Superior temporal gyrus (tissue), 1 donor: Measurements from ENCODE around the gene TLK2.

ENCODE experiments used
- DNase-seq: peaks from one replicate; pipeline ENCODE4 v3.0.0-alpha.2; 2016; ENCODE audit errors: extremely low spot score

TLK2 gene

DNA sequence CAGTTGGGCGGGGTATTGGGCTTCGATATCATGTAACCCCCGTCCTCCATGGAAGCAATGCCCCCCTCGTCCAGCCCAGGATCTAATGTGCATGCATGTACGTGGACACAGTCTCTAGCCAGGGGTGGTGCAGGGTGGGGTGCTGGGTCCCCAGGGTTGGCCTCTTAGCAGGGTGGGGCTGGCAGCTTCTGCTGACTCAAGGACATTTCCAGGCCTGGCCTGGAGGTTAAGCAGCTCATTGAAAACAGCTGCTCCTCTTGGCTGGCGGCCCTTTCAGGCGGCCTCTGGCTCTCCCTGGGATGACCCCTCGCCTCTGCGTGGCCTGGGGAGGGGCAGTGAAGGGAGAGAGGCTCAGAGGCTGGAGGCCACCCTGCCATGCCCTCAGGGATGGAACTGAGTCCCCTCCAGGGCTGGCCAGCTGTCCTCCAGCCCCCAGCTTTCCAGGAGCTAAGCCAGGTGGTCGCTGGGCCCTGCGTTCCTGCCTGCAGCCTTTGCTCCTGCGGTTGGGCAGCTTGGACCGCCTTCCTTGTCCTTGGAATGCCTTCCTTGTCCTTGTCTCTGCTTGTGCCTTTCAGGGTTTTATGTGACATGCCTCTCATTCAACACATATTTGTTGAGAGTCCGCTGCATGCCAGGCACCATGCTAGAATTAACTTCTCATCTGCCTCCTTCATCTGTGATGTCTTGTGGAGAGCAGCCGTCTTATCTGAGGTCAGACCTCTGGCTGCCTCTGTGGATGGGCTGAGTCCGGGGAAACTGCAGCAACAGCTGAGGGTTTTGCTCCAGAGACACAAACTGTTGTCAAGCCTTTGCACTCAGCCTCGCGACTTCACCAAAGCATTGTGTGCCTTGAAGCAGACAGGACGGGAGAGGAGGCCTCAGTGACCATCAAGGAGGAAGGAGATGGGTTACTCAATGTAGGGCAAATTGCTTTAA, 175.5 kb downstream of the TLK2 start:
- DNase-seq = no peak

DNA sequence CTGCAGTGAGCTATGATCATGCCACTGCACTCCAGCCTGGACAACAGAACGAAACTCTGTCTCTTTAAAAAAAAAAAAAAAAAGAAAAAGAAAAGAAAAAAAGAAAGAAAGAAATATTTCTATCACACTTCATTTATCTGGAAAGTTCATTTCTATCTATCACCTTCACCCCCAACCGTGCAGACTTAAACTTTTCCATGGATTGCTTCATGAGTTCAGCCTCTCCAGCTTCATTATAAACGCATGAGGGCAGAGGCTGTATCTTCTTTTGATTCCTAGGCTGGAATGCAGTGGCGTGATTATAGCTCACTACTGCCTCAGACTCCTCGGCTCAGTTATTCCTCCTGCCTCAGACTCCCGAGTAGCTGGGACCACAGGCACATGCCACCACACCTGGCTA, 177.0 kb downstream of the TLK2 start:
- no peak for DNase-seq

DNA sequence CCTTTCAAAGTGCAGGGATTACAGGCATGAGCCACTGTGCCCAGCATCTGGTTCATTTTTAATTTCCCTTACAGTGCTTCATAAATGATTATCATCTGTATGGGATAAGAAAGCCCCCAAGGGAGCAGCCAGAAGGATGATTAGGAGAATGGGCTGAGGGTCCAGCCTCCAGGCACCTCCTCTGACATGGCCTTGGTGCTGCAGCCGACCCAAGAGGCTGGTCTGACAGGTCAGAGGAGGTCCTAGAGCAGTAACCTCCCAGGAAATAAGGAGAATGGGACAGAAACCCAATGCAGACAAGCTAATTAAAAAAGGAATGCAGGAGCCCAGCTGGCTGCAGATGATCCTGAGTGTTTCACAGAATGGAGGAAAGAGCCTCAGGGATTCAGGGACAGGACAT, 177.8 kb downstream of the TLK2 start:
- no peak for DNase-seq

- no peak for DNase-seq
These were observed 178.6 kb downstream of the TLK2 start for GRCh38 chr17:62657145-62657665.

GRCh38 chr17:62657690-62658089, 179.1 kb downstream of the TLK2 start:
- no peak for DNase-seq

GRCh38 chr17:62658136-62658920, 179.7 kb downstream of the TLK2 start:
- no peak for DNase-seq

- no peak for DNase-seq
These were observed 182.0 kb downstream of the TLK2 start for GRCh38 chr17:62660629-62661118.

DNA sequence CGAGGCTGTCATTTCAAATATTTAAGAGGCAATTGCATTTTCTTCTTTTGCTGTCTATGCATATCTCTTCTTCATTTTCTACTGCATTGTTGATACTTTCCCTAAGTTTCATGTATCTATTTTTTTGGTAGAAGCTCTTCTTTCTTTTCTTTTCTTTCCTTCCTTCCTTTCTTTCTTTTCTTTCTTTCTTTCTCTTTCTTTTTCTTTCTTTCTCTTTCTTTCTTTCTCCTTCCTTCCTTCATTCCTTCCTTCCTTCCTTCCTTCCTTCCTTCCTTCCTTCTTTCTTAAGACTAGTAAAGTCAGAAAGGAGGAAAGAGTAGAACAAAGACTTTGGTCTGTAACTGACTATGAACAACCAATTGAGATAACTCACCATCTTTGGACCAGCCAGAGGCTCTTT, 182.7 kb downstream of the TLK2 start:
- DNase-seq = no peak

DNA sequence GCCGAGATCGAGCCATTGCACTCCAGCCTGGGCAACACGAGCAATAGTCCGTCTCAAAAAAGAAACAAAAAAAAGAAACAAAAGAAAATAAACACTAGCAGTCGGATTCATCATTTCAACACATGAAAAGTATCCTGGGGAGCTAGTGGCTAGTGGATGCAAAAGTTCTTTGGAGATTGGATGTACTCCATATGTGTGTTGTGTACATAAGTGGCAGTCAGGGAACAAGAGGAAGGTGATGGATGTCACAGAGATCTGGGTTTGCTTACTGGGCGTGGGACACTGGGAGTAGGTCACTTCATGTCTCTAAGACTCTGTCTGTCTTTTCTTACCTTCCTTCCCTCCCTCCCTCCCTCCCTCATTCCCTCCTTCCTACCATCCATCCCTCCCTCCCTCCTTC, 184.2 kb downstream of the TLK2 start:
- DNase-seq = no peak
